ENCODE results near the gene COQ10A. TPM values are rescaled to one million over a fixed set of nuclear protein-coding genes. Genes with fewer than 3 reads are reported as not detected.

Gene COQ10A
- total and polyA plus RNA-seq, 2 donors (not counting 1 experiment from before 2014, with no cell fraction given) = 9.1 to 14.2 TPM

- peaks cover 16% of the 10 kb centered on the region for H3K36me3 ChIP-seq (ENCODE audit: control insufficient read depth, insufficient read depth, low read length)
- peaks cover 34% of the 10 kb centered on the region for H3K79me2 ChIP-seq (ENCODE audit: control insufficient read depth, insufficient read depth, low read length)
- peak overlapping the region; percentile 74 for H2AFZ ChIP-seq (ENCODE audit: low read length)
- no peak for TF ChIP-seq EZH2 (IDR thresholded peaks at IDR 0.05; ENCODE audit: low read length, missing control alignments)
- TF ChIP-seq CTCF (conservative IDR thresholded peaks at IDR 0.05 in 1 of 2, IDR thresholded peaks at IDR 0.05 in 1 of 2; ENCODE audit: low read depth in 1 of 2, low read length in 2 of 2) = no peak
- peak overlapping the region; percentile 43 to 82 (median 60) for H3K4me3 ChIP-seq (replicated peaks in 1 of 4; ENCODE audit: control extremely low read depth in 1 of 4, insufficient read depth in 1 of 4, low read depth in 3 of 4, low read length in 4 of 4)
- no peak for DNase-seq (ENCODE audit: low read depth in 2 of 2)
- H3K4me1 ChIP-seq (ENCODE audit: control insufficient read depth, extremely low read depth, insufficient read depth, low read length) = peaks cover 15% of the 10 kb centered on the region
- no peaks in the 10 kb centered on the region for H4K20me1 ChIP-seq (ENCODE audit: control insufficient read depth, extremely low read depth, insufficient read depth, low read length)
- H3K27me3 ChIP-seq (ENCODE audit: control insufficient read depth, insufficient read depth, low read length) = no peaks in the 10 kb centered on the region
- peak overlapping the region; percentile 86 for H3K4me2 ChIP-seq (ENCODE audit: extremely low read depth, insufficient read depth, low read length)
- H3K9ac ChIP-seq (ENCODE audit: insufficient read depth, low read length) = peak overlapping the region; percentile 81
- H3K9me3 ChIP-seq (ENCODE audit: control insufficient read depth, insufficient read depth, low read depth, low read length) = no peaks in the 10 kb centered on the region
- H3K27ac ChIP-seq (ENCODE audit: insufficient read depth, low read length) = peak overlapping the region; percentile 80
Observed at GRCh38 chr12:56258820-56259183, 7.9 kb upstream of the COQ10A start.

- H3K4me1 ChIP-seq (ENCODE audit: control insufficient read depth, extremely low read depth, insufficient read depth, low read length) = peaks cover 15% of the 10 kb centered on the region
- H3K4me2 ChIP-seq (ENCODE audit: extremely low read depth, insufficient read depth, low read length) = no peak overlapping the region
- H3K9me3 ChIP-seq (ENCODE audit: control insufficient read depth, insufficient read depth, low read depth, low read length) = no peaks in the 10 kb centered on the region
- H2AFZ ChIP-seq (ENCODE audit: low read length) = no peak overlapping the region
- H4K20me1 ChIP-seq (ENCODE audit: control insufficient read depth, extremely low read depth, insufficient read depth, low read length) = no peaks in the 10 kb centered on the region
- H3K27me3 ChIP-seq (ENCODE audit: control insufficient read depth, insufficient read depth, low read length) = no peaks in the 10 kb centered on the region
- H3K36me3 ChIP-seq (ENCODE audit: control insufficient read depth, insufficient read depth, low read length) = peaks cover 4% of the 10 kb centered on the region
- H3K79me2 ChIP-seq (ENCODE audit: control insufficient read depth, insufficient read depth, low read length) = peaks cover 25% of the 10 kb centered on the region
- no peak overlapping the region for H3K4me3 ChIP-seq (replicated peaks in 1 of 4; ENCODE audit: control extremely low read depth in 1 of 4, insufficient read depth in 1 of 4, low read depth in 3 of 4, low read length in 4 of 4)
- no peak overlapping the region for H3K27ac ChIP-seq (ENCODE audit: insufficient read depth, low read length)
- TF ChIP-seq EZH2 (IDR thresholded peaks at IDR 0.05; ENCODE audit: low read length, missing control alignments) (no peak), CTCF (conservative IDR thresholded peaks at IDR 0.05 in 1 of 2, IDR thresholded peaks at IDR 0.05 in 1 of 2; ENCODE audit: low read depth in 1 of 2, low read length in 2 of 2) (no peak)
- no peak overlapping the region for H3K9ac ChIP-seq (ENCODE audit: insufficient read depth, low read length)
- no peak for DNase-seq (ENCODE audit: low read depth in 2 of 2)
Observed at GRCh38 chr12:56260380-56260779, 6.4 kb upstream of the COQ10A start.

- no peaks in the 10 kb centered on the region for H3K9me3 ChIP-seq (ENCODE audit: control insufficient read depth, insufficient read depth, low read depth, low read length)
Observed at GRCh38 chr12:56260921-56261320, 5.8 kb upstream of the COQ10A start.

More at GRCh38 chr12:56260921-56261320, 5.8 kb upstream of the COQ10A start:
- H3K9ac ChIP-seq (ENCODE audit: insufficient read depth, low read length) = no peak overlapping the region
- H3K36me3 ChIP-seq (ENCODE audit: control insufficient read depth, insufficient read depth, low read length) = no peaks in the 10 kb centered on the region
- H2AFZ ChIP-seq (ENCODE audit: low read length) = no peak overlapping the region
- TF ChIP-seq EZH2 (IDR thresholded peaks at IDR 0.05; ENCODE audit: low read length, missing control alignments) (no peak), CTCF (conservative IDR thresholded peaks at IDR 0.05 in 1 of 2, IDR thresholded peaks at IDR 0.05 in 1 of 2; ENCODE audit: low read depth in 1 of 2, low read length in 2 of 2) (no peak)
- no peak overlapping the region for H3K4me2 ChIP-seq (ENCODE audit: extremely low read depth, insufficient read depth, low read length)
- H3K4me3 ChIP-seq (replicated peaks in 1 of 4; ENCODE audit: control extremely low read depth in 1 of 4, insufficient read depth in 1 of 4, low read depth in 3 of 4, low read length in 4 of 4) = no peak overlapping the region
- H3K4me1 ChIP-seq (ENCODE audit: control insufficient read depth, extremely low read depth, insufficient read depth, low read length) = peaks cover 15% of the 10 kb centered on the region
- no peaks in the 10 kb centered on the region for H3K27me3 ChIP-seq (ENCODE audit: control insufficient read depth, insufficient read depth, low read length)
- DNase-seq (ENCODE audit: low read depth in 2 of 2) = no peak
- H3K79me2 ChIP-seq (ENCODE audit: control insufficient read depth, insufficient read depth, low read length) = peaks cover 21% of the 10 kb centered on the region
- no peaks in the 10 kb centered on the region for H4K20me1 ChIP-seq (ENCODE audit: control insufficient read depth, extremely low read depth, insufficient read depth, low read length)
- no peak overlapping the region for H3K27ac ChIP-seq (ENCODE audit: insufficient read depth, low read length)
